T-cell (primary cell): ENCODE data around the gene TSNAX. TPM values are rescaled to one million over a fixed set of nuclear protein-coding genes. Genes with fewer than 3 reads are reported as not detected.

Experiments used
- ATAC-seq, 4 experiments: fragments of 200-7000 bp in 3 of 4; fragments of 150-1000 bp in 1 of 4; cut with Tn5 transposase; replicated peaks in 1 of 4; 1 replicate in 3 of 4; 2 replicates in 1 of 4; pipeline ENCODE4 v1.10.0; 2021; ENCODE audit warnings: moderate library complexity in 3 of 4, mild to moderate bottlenecking in 2 of 4, moderate number of reproducible peaks in 1 of 4
- CTCF ChIA-PET, 2 donors: fragments of 300-600 bp; sonication (Branson Sonifier 250); formaldehyde crosslinking; loops; one replicate each; lab custom pipeline; 2022; ENCODE audit warnings: antibody characterized with exemption in 2 of 2; lab: Charles Lee
- POLR2A ChIA-PET, 2 donors: fragments of 300-600 bp; sonication (Branson Sonifier 250); formaldehyde crosslinking; loops; one replicate each; lab custom pipeline; 2022; ENCODE audit warnings: antibody characterized with exemption in 2 of 2; lab: Charles Lee
- DNase-seq, 35 experiments: peaks; one replicate each; pipeline versions ENCODE4 v3.0.0 to v3.0.0-alpha.2; 2013 to 2023
- H3K27ac ChIP-seq: one replicate; pipeline ENCODE4 v1.5.1; 2013; ENCODE audit warnings: low read length
- H3K27me3 ChIP-seq, 2 experiments: replicated peaks in 1 of 2; 1 replicate in 1 of 2; 2 replicates in 1 of 2; pipeline versions ENCODE4 v1.6.1 to v1.7.0; 2013; ENCODE audit warnings: low read length in 1 of 2, mixed read lengths in 1 of 2; ENCODE audit not compliant: control insufficient read depth in 2 of 2, insufficient read depth in 2 of 2; ENCODE audit errors: extremely low read depth in 1 of 2
- H3K36me3 ChIP-seq, 2 donors: 1 replicate in 1 of 2; 2 replicates in 1 of 2; pipeline versions ENCODE4 v1.6.1 to v1.7.0; 2013; ENCODE audit warnings: low read length in 1 of 2; ENCODE audit not compliant: control insufficient read depth in 2 of 2, insufficient read depth in 1 of 2; ENCODE audit errors: extremely low read depth in 1 of 2
- H3K4me1 ChIP-seq, 2 experiments: 1 replicate in 1 of 2; 2 replicates in 1 of 2; pipeline versions ENCODE4 v1.6.1 to v1.7.0; 2013; ENCODE audit warnings: low read length in 2 of 2, mixed read lengths in 1 of 2; ENCODE audit not compliant: insufficient read depth in 2 of 2, control insufficient read depth in 1 of 2; ENCODE audit errors: extremely low read depth in 1 of 2
- H3K4me3 ChIP-seq, 2 donors: 1 replicate in 1 of 2; 2 replicates in 1 of 2; pipeline versions ENCODE4 v1.5.1 to v1.7.0; 2013; ENCODE audit warnings: mild to moderate bottlenecking in 2 of 2, low read length in 1 of 2, moderate library complexity in 1 of 2; ENCODE audit not compliant: control insufficient read depth in 1 of 2; ENCODE audit errors: extremely low read depth in 1 of 2
- H3K9me3 ChIP-seq: 2 replicates; pipeline ENCODE4 v1.7.0; 2013
- H3K27ac Mint-ChIP-seq, 2 donors: one replicate each; pipeline ENCODE4 v1.8.0; 2020 to 2021; ENCODE audit warnings: mild to moderate bottlenecking in 2 of 2, mixed read lengths in 2 of 2
- H3K27me3 Mint-ChIP-seq, 2 donors: one replicate each; pipeline ENCODE4 v1.8.0; 2021 to 2022; ENCODE audit warnings: mixed read lengths in 2 of 2
- H3K36me3 Mint-ChIP-seq: one replicate; pipeline ENCODE4 v1.8.0; 2021; ENCODE audit warnings: mixed read lengths
- H3K4me1 Mint-ChIP-seq, 3 donors: one replicate each; pipeline ENCODE4 v1.8.0; 2020 to 2022; ENCODE audit warnings: mixed read lengths in 3 of 3, mild to moderate bottlenecking in 1 of 3
- H3K4me3 Mint-ChIP-seq, 3 donors: one replicate each; pipeline ENCODE4 v1.8.0; 2020 to 2022; ENCODE audit warnings: mild to moderate bottlenecking in 3 of 3, mixed read lengths in 3 of 3, moderate library complexity in 3 of 3
- H3K9me3 Mint-ChIP-seq, 3 donors: one replicate each; pipeline ENCODE4 v1.8.0; 2020 to 2022; ENCODE audit warnings: mixed read lengths in 3 of 3
- WGBS: methylation state at CpG from one replicate; pipeline ENCODE4 v1.1.5; 2013; ENCODE audit warnings: missing lambda C conversion rate; ENCODE audit not compliant: insufficient coverage; 5-methylcytosine and 5-hydroxymethylcytosine counted together
- total RNA-seq, 35 experiments: library from RNA in 6 of 35; stranded (reverse) in 6 of 35; fragments of 120-200 nt in 1 of 35; gene quantifications; one replicate each; pipeline versions ENCODE4 v1.2.1 to v1.2.4 and lab custom pipeline; 2013 to 2026

Gene TSNAX
- total RNA-seq, 5 donors from 2014 or later (not counting 1 experiment from before 2014, with no cell fraction given) = 31.0 to 40.6 (median 35.0) TPM

DNA sequence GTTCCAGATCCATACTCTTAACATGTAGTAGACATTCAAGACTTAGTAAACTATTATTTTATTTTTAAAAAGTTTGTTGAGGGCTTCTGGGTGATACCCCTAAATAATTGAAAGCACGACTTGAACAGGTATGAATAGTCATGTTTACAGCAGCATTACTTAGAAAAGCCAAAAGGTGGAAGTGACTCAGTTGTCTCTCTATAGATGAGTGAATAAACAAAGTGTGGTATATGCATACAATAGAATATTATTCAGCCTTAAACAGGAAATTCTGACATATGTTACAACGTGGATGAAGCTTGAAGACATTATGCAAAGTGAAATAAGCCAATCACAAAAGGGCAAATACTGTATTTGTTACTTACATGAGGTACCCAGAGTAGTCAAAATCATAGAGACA is 26.5 kb downstream of the TSNAX start:
- CTCF ChIA-PET = interaction anchor here in 1 of 2 donors (0.5 kb wide), 1 partner anchor 194 kb away, joined by 7 read pairs; no protein-coding TSS in a partner anchor
- no peak overlapping the region for H3K27ac Mint-ChIP-seq

DNA sequence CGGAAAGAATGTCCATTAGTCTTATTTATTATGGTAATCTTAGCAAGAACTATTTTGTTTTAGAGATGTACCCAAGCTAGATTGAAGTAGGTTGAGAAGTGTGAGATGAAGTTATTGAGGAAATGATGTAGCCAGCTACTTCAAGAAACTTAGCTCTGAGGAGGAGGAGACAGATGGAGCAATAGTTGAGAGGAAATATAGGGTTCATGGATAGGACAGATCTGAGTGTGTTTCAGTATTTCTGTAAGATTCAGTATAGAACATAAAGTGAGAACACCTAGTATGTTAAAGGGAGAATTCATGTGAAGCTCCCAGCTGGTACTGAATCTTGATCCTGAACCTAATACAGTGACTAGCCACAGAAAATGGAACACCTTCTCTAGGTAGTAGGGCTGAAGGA is 28.9 kb downstream of the TSNAX start:
- Histone ChIP-seq H3K27me3 (no peaks in the 10 kb centered on the region), H3K36me3 (peaks cover 0 to 9% of the 10 kb centered on the region in 2 donors), H3K27ac (no peak overlapping the region), H3K9me3 (no peaks in the 10 kb centered on the region), H3K4me3 (no peak overlapping the region), H3K4me1 (no peaks in the 10 kb centered on the region)
- WGBS = 100% methylated on average over 1 of the region's 1 CpG
- no peaks in the 10 kb centered on the region for H3K27me3 Mint-ChIP-seq
- H3K9me3 Mint-ChIP-seq = no peaks in the 10 kb centered on the region
- H3K27ac Mint-ChIP-seq = no peak overlapping the region
- H3K4me1 Mint-ChIP-seq = peaks cover 26 to 33% (median 32%) of the 10 kb centered on the region in 3 donors
- ChIA-PET POLR2A (no interaction called here), CTCF (interaction anchor here (1.0 to 1.2 kb wide), 3 partner anchors 9 to 29 kb away, joined by 3 read pairs; partner anchors contain the start of gene TSNAX (in 1 of the 2))
- H3K36me3 Mint-ChIP-seq = peaks cover 30% of the 10 kb centered on the region
- DNase-seq (no peak), ATAC-seq (no peak)
- no peak overlapping the region for H3K4me3 Mint-ChIP-seq

More for the DNA sequence above, 26.5 kb downstream of the TSNAX start:
- WGBS = no CpG with 5 or more reads among the region's 2 CpGs
- no peaks in the 10 kb centered on the region for H3K4me1 ChIP-seq
- no peak for ATAC-seq
- Mint-ChIP-seq H3K4me1 (peaks cover 29 to 40% (median 38%) of the 10 kb centered on the region in 3 donors), H3K36me3 (peaks cover 25% of the 10 kb centered on the region), H3K27me3 (no peaks in the 10 kb centered on the region), H3K9me3 (no peaks in the 10 kb centered on the region), H3K4me3 (no peak overlapping the region)
- H3K4me3 ChIP-seq = no peak overlapping the region
- peaks cover 0 to 7% of the 10 kb centered on the region in 2 donors for H3K36me3 ChIP-seq
- no peaks in the 10 kb centered on the region for H3K9me3 ChIP-seq
- H3K27ac ChIP-seq = no peak overlapping the region
- POLR2A ChIA-PET = interaction anchor here in 1 of 2 donors (0.6 kb wide), 1 partner anchor 1150 kb away, joined by 3 read pairs; no protein-coding TSS in a partner anchor
- H3K27me3 ChIP-seq = no peaks in the 10 kb centered on the region
- no peak for DNase-seq

DNA sequence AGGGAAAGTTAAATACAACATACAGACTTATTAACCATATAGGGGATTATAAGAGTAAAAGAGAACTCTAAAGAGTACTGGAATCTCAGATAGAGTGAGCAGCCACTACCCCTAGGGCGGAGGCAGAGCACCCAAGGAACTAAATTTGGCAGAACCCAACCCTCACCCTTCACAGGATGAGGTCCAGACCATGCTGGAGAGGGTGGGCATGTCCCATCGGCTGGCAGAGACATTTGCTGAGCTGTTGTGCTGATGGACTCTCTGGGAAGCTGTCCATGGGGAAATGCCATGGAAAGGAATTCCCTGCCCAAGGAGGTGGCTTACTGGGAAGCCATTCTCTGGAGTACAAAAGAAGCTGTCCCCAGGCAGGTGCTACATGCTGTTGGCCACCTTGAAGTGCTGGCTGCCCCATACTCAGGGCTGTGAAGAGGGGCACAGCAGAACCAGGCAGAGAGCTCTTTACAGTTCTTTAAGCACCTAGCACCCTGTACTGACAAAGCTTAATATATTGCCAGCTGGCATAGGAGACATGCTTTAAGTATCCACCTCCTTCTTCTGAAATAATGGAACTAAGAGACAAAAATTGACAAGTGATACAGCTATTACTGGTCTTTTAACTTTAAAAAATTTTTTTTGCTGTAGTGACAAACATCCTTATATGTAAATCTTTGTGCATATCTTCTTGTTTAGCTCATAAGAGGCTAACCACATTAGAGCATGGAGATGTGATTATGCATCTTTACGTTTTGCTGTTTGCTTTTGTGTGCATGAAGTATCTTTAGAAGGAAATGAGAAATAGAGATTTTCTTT is 29.6 kb downstream of the TSNAX start:
- DNase-seq = no peak
- Mint-ChIP-seq H3K27me3 (no peaks in the 10 kb centered on the region), H3K9me3 (no peaks in the 10 kb centered on the region), H3K27ac (no peak overlapping the region), H3K4me1 (peaks cover 26 to 29% (median 28%) of the 10 kb centered on the region in 3 donors), H3K36me3 (peaks cover 29% of the 10 kb centered on the region), H3K4me3 (no peak overlapping the region)
- ChIA-PET CTCF (interaction anchor here (0.6 to 1.2 kb wide), 4 partner anchors 9 to 32 kb away, joined by 3 read pairs; partner anchors contain the start of gene TSNAX (in 1 of the 2)), POLR2A (no interaction called here)
- Histone ChIP-seq H3K4me3 (no peak overlapping the region), H3K27me3 (no peaks in the 10 kb centered on the region), H3K27ac (no peak overlapping the region), H3K4me1 (no peaks in the 10 kb centered on the region), H3K9me3 (no peaks in the 10 kb centered on the region), H3K36me3 (peaks cover 0 to 11% of the 10 kb centered on the region in 2 donors)
- 100% methylated on average over 1 of the region's 3 CpGs for WGBS
- ATAC-seq = no peak

DNA sequence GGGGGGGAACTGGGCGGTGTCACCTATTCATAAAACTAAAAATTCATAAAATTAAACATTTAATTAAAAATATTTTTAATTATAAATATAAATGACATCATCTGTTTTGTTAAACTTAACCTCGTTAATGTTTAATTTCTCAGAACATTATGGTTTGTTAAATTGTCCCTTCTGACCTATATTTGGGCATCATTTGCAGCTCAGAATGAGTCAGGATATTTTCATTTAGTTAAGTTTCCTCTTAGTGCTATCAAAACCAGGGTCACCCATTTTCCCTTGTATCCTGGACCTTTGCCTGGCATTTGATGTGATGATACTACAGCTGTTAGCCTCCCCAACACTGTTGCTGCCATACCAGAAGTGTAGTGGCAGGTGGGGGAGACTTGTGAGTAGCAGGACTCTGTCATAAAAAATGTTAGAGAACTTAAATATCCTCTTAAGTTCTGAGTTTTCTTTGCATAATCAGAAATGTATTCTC is 30.3 kb downstream of the TSNAX start:
- ChIA-PET CTCF (interaction anchor here in 1 of 2 donors (0.6 kb wide), 1 partner anchor 31 kb away, joined by 3 read pairs; no protein-coding TSS in a partner anchor), POLR2A (no interaction called here)
- ATAC-seq (no peak), DNase-seq (no peak)
- Histone ChIP-seq H3K36me3 (peaks cover 0 to 16% of the 10 kb centered on the region in 2 donors), H3K27ac (no peak overlapping the region), H3K4me3 (no peak overlapping the region), H3K4me1 (no peaks in the 10 kb centered on the region), H3K9me3 (no peaks in the 10 kb centered on the region), H3K27me3 (no peaks in the 10 kb centered on the region)
- H3K4me3 Mint-ChIP-seq = no peak overlapping the region
- peak overlapping the region in 1 of 2 donors; percentile 61 for H3K27ac Mint-ChIP-seq
- H3K27me3 Mint-ChIP-seq = no peaks in the 10 kb centered on the region
- no peaks in the 10 kb centered on the region for H3K9me3 Mint-ChIP-seq
- peaks cover 33% of the 10 kb centered on the region for H3K36me3 Mint-ChIP-seq
- peaks cover 26 to 29% (median 28%) of the 10 kb centered on the region in 3 donors for H3K4me1 Mint-ChIP-seq
- no CpG with 5 or more reads among the region's 2 CpGs for WGBS

DNA sequence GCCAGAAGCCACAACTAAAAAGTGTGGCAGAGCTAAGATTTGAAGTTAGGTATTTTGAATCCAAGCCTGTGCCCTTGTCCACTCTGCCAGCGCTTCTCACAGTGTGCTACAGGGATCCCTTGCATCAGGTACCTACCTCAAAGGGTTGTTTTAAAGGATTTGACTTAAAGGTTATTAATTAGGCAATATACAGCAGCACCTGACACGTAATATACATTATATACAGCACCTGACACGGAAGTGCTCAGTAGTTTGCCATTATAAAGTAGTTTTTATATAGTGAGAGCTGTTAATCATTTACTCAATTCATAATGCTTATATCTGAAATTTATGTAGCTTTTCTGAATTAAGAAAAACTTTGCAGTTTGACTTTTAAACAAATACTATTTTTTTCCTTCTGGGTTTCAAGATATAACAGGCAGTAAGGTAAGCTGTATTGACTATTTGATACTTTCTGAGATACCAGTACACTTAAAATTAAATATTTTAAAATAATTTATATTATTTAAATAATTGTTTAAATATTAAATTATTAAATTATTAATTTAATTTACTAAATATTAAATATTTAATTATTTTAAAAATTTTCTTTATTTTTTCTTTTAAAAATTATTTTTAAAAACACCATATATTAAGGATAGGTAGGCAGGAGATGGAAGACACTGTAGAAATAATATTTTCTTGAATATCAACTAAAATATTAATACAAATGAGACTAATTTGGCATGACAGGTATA is 33.3 kb downstream of the TSNAX start:
- H3K4me3 Mint-ChIP-seq = no peak overlapping the region
- H3K36me3 ChIP-seq = peaks cover 0 to 31% of the 10 kb centered on the region in 2 donors
- WGBS = no CpG with 5 or more reads among the region's 3 CpGs
- no peaks in the 10 kb centered on the region for H3K9me3 ChIP-seq
- CTCF ChIA-PET = interaction anchor here in 1 of 2 donors (1.9 kb wide), 1 partner anchor 16 kb away, joined by 4 read pairs; no protein-coding TSS in a partner anchor
- no peaks in the 10 kb centered on the region for H3K27me3 Mint-ChIP-seq
- H3K4me1 Mint-ChIP-seq = peaks cover 10 to 15% (median 14%) of the 10 kb centered on the region in 3 donors
- ATAC-seq = no peak
- H3K27ac ChIP-seq = no peak overlapping the region
- H3K4me3 ChIP-seq = no peak overlapping the region
- H3K27ac Mint-ChIP-seq = no peak overlapping the region
- H3K36me3 Mint-ChIP-seq = peaks cover 27% of the 10 kb centered on the region
- POLR2A ChIA-PET = interaction anchor here in 1 of 2 donors (0.6 kb wide), 1 partner anchor 15 kb away, joined by 3 read pairs; no protein-coding TSS in a partner anchor
- no peaks in the 10 kb centered on the region for H3K27me3 ChIP-seq
- no peaks in the 10 kb centered on the region for H3K9me3 Mint-ChIP-seq
- no peak for DNase-seq
- no peaks in the 10 kb centered on the region for H3K4me1 ChIP-seq

DNA sequence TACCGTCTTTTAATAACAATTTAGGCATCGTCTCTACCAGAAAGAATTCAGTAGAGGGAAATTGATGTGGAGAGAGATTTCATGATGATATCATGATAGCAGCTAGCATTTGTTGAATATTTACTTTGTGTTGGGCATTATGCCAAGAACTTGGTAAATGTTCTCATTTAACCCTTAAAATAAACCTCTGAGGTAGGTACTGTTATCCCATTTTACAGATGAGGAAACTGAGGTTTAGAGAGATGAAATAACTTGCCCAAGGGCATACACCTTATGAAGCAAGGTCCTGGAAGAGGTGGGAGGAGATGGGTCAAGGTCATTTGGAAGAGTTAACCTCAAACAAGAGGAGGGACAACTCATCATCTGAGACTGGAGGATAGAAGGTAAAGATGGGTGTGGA is 34.8 kb downstream of the TSNAX start:
- Mint-ChIP-seq H3K27me3 (no peaks in the 10 kb centered on the region), H3K4me1 (peaks cover under 1 to 2% (median 2%) of the 10 kb centered on the region in 3 donors), H3K4me3 (no peak overlapping the region), H3K27ac (no peak overlapping the region), H3K36me3 (peaks cover 39% of the 10 kb centered on the region), H3K9me3 (no peaks in the 10 kb centered on the region)
- WGBS = no CpG with 5 or more reads among the region's 2 CpGs
- Histone ChIP-seq H3K36me3 (peaks cover 0 to 33% of the 10 kb centered on the region in 2 donors), H3K4me3 (no peak overlapping the region), H3K9me3 (no peaks in the 10 kb centered on the region), H3K27me3 (no peaks in the 10 kb centered on the region), H3K27ac (no peak overlapping the region), H3K4me1 (no peaks in the 10 kb centered on the region)
- DNase-seq = no peak
- no peak for ATAC-seq
- ChIA-PET CTCF (no interaction called here), POLR2A (interaction anchor here in 1 of 2 donors (0.6 kb wide), 1 partner anchor 15 kb away, joined by 3 read pairs; no protein-coding TSS in a partner anchor)
